WTC11 (cell line): ENCODE measurements around the gene GLCCI1.

Experiments
- ATF2 ChIP-seq: sonication (generic); formaldehyde crosslinking; IDR thresholded peaks from 2 replicates; pipeline ENCODE4 v1.8.1; 2022; ENCODE audit warnings: low read depth, missing genetic modification reagents, borderline replicate concordance
- CREB1 ChIP-seq: sonication (generic); formaldehyde crosslinking; IDR thresholded peaks from 2 replicates; pipeline ENCODE4 v1.8.0; 2023; ENCODE audit warnings: mild to moderate bottlenecking, missing genetic modification reagents
- CTCF ChIP-seq: fragments of 200-600 bp; IDR thresholded peaks from 2 replicates; pipeline ENCODE4 v1.8.0; 2022; ENCODE audit warnings: antibody characterized with exemption
- FOXJ3 ChIP-seq: sonication (generic); formaldehyde crosslinking; IDR thresholded peaks from 2 replicates; pipeline ENCODE4 v1.9.0; 2021; ENCODE audit warnings: missing genetic modification reagents, mild to moderate bottlenecking, borderline replicate concordance
- NR1H2 ChIP-seq: sonication (generic); formaldehyde crosslinking; IDR thresholded peaks from 2 replicates; pipeline ENCODE4 v1.9.0; 2021; ENCODE audit warnings: mild to moderate bottlenecking, moderate library complexity, missing genetic modification reagents
- SMAD3 ChIP-seq: sonication (generic); formaldehyde crosslinking; IDR thresholded peaks from 2 replicates; pipeline ENCODE4 v1.8.0; 2022; ENCODE audit warnings: missing genetic modification reagents, mild to moderate bottlenecking, borderline replicate concordance
- TEAD4 ChIP-seq: sonication (generic); formaldehyde crosslinking; IDR thresholded peaks from 2 replicates; pipeline ENCODE4 v1.8.0; 2022; ENCODE audit warnings: mild to moderate bottlenecking, missing genetic modification reagents
- TP53 ChIP-seq: sonication (generic); formaldehyde crosslinking; IDR thresholded peaks from 2 replicates; pipeline ENCODE4 v1.8.1; 2023; ENCODE audit warnings: mild to moderate bottlenecking, missing genetic modification reagents
- ZNF232 ChIP-seq: sonication (generic); formaldehyde crosslinking; IDR thresholded peaks from 2 replicates; pipeline ENCODE4 v1.8.0; 2022; ENCODE audit warnings: mild to moderate bottlenecking, missing genetic modification reagents

GRCh38 chr7:8113184-8113583 is 144.6 kb downstream of the GLCCI1 start:
- no peak for TF ChIP-seq NR1H2 (CRISPR knock-in tag)
- no peak for TF ChIP-seq CTCF
- no peak for TF ChIP-seq ZNF232 (CRISPR knock-in tag)
- TF ChIP-seq TEAD4 (CRISPR knock-in tag) = no peak
- TF ChIP-seq FOXJ3 = no peak
- TF ChIP-seq ATF2 (CRISPR knock-in tag) = no peak
- TF ChIP-seq CREB1 (CRISPR knock-in tag) = no peak
- TF ChIP-seq TP53 = no peak
- TF ChIP-seq SMAD3 (CRISPR knock-in tag) = no peak
